Sigmoid colon (tissue), 7 donors: ENCODE results near the gene TUBGCP3. TPM values are rescaled to one million over a fixed set of nuclear protein-coding genes. Genes with fewer than 3 reads are reported as not detected.

Experiments
- DNase-seq: peaks from one replicate; pipeline ENCODE4 v3.0.0-alpha.2; 2019
- H3K27ac ChIP-seq, 4 donors: fragments of 200-600 bp; sonication (generic); one replicate each; pipeline ENCODE4 v1.5.1; 2016 to 2019; ENCODE audit warnings: mild to moderate bottlenecking in 1 of 4
- H3K27me3 ChIP-seq, 3 donors: fragments of 200-600 bp; sonication (generic); one replicate each; pipeline ENCODE4 v1.5.1; 2019; ENCODE audit warnings: mild to moderate bottlenecking in 1 of 3
- H3K36me3 ChIP-seq, 4 donors: fragments of 200-600 bp; sonication (generic); one replicate each; pipeline ENCODE4 v1.5.1; 2016 to 2019
- H3K4me1 ChIP-seq, 4 donors: fragments of 200-600 bp; sonication (generic); one replicate each; pipeline ENCODE4 v1.5.1; 2017 to 2019
- H3K4me3 ChIP-seq, 4 donors: fragments of 200-600 bp; sonication (generic); one replicate each; pipeline ENCODE4 v1.5.1; 2017 to 2019; ENCODE audit warnings: mild to moderate bottlenecking in 2 of 4, moderate library complexity in 1 of 4
- H3K9me3 ChIP-seq, 4 donors: fragments of 200-600 bp in 3 of 4; sonication (generic) in 3 of 4; one replicate each; pipeline versions ENCODE4 v1.5.1 to v1.6.1; 2013 to 2019
- CTCF ChIP-seq, 4 experiments: fragments of 450-650 bp in 3 of 4; fragments of 200-600 bp in 1 of 4; IDR thresholded peaks; one replicate each; pipeline ENCODE4 v1.5.1; 2016 to 2019; ENCODE audit warnings: antibody characterized with exemption in 4 of 4, mild to moderate bottlenecking in 3 of 4, moderate library complexity in 2 of 4
- EP300 ChIP-seq, 4 donors: sonication (generic); formaldehyde crosslinking; IDR thresholded peaks; one replicate each; pipeline ENCODE4 v1.6.1; 2017; ENCODE audit warnings: antibody characterized with exemption in 4 of 4
- POLR2A ChIP-seq, 2 donors: fragments of 450-650 bp; IDR thresholded peaks; one replicate each; pipeline ENCODE4 v1.6.1; 2016; ENCODE audit warnings: antibody characterized with exemption in 2 of 2, mild to moderate bottlenecking in 2 of 2, moderate library complexity in 2 of 2
- POLR2AphosphoS5 ChIP-seq, 4 donors: sonication (generic); formaldehyde crosslinking; IDR thresholded peaks; one replicate each; pipeline ENCODE4 v1.6.1; 2017; ENCODE audit warnings: antibody characterized with exemption in 4 of 4
- WGBS, 2 donors: extraction: QIAGEN DNeasy Blood & Tissue Kit; methylation state at CpG; one replicate each; pipeline ENCODE4 v1.1.7; 2013; 5-methylcytosine and 5-hydroxymethylcytosine counted together
- intact Hi-C: fragments of 100-400 bp; cut with DNase I; formaldehyde crosslinking; loops from one replicate; pipeline ENCODE4 v1.15.1; 2023
- polyA plus RNA-seq, 3 donors: library from polyadenylated mRNA; stranded (reverse); fragments of 200-250 nt; gene quantifications; one replicate each; pipeline ENCODE4 v1.2.3, GENCODE V29; 2013
- total RNA-seq, 4 donors: library from RNA; depleted of rRNA; stranded (reverse); fragments of >200 nt; gene quantifications; one replicate each; pipeline ENCODE4 v1.1.0, GENCODE V29; 2016
- donor health status: healthy with polysubstance abuse.
- donor health status: Bipolar disorder and iron deficiency.
- donor health status: healthy.

TUBGCP3 gene
- total and polyA plus RNA-seq, 7 donors, result 7.2 to 33.5 (median 23.8) TPM

GRCh38 chr13:112530861-112531260 is 57.1 kb downstream of the TUBGCP3 start:
- no peak for DNase-seq
- H3K27ac ChIP-seq, result no peak overlapping the region
- H3K36me3 ChIP-seq, result peaks cover 0 to 14% (median 0%) of the 10 kb centered on the region in 4 donors
- no peak overlapping the region for H3K4me3 ChIP-seq
- H3K9me3 ChIP-seq, result no peaks in the 10 kb centered on the region
- 67 to 74% methylated on average over 2 of the region's 2 CpGs for WGBS, 2 donors
- intact Hi-C loops, result no loop called here
- H3K4me1 ChIP-seq, result no peaks in the 10 kb centered on the region
- no peak for TF ChIP-seq EP300 (IDR thresholded peaks at IDR 0.05)
- TF ChIP-seq POLR2A (IDR thresholded peaks at IDR 0.05), result no peak
- TF ChIP-seq CTCF (IDR thresholded peaks at IDR 0.05), result no peak
- TF ChIP-seq POLR2AphosphoS5 (IDR thresholded peaks at IDR 0.05), result no peak
- no peaks in the 10 kb centered on the region for H3K27me3 ChIP-seq

- Histone ChIP-seq H3K27ac (no peak overlapping the region), H3K4me3 (no peak overlapping the region), H3K9me3 (no peaks in the 10 kb centered on the region), H3K36me3 (peaks cover 0 to 27% (median 2%) of the 10 kb centered on the region in 4 donors), H3K27me3 (no peaks in the 10 kb centered on the region), H3K4me1 (no peaks in the 10 kb centered on the region)
- intact Hi-C loops, result no loop called here
- TF ChIP-seq EP300 (IDR thresholded peaks at IDR 0.05) (no peak), POLR2A (IDR thresholded peaks at IDR 0.05) (no peak), CTCF (IDR thresholded peaks at IDR 0.05) (no peak), POLR2AphosphoS5 (IDR thresholded peaks at IDR 0.05) (no peak)
- 80 to 81% methylated on average over 8 of the region's 8 CpGs for WGBS, 2 donors
- DNase-seq, result no peak
Measured at GRCh38 chr13:112529216-112529615, 58.7 kb downstream of the TUBGCP3 start.

- Histone ChIP-seq H3K9me3 (no peaks in the 10 kb centered on the region), H3K4me3 (no peak overlapping the region), H3K36me3 (peaks cover 0 to 56% (median 4%) of the 10 kb centered on the region in 4 donors), H3K27me3 (no peaks in the 10 kb centered on the region), H3K27ac (no peak overlapping the region), H3K4me1 (no peaks in the 10 kb centered on the region)
- intact Hi-C loops, result no loop called here
- DNase-seq, result no peak
- WGBS, 2 donors, result 97 to 98% methylated on average over 9 of the region's 9 CpGs
- no peak for TF ChIP-seq EP300 (IDR thresholded peaks at IDR 0.05)
- no peak for TF ChIP-seq POLR2AphosphoS5 (IDR thresholded peaks at IDR 0.05)
- TF ChIP-seq POLR2A (IDR thresholded peaks at IDR 0.05), result no peak
- TF ChIP-seq CTCF (IDR thresholded peaks at IDR 0.05), result no peak
Measured at GRCh38 chr13:112526146-112526853, 61.7 kb downstream of the TUBGCP3 start.

- DNase-seq, result no peak
- Histone ChIP-seq H3K4me1 (no peaks in the 10 kb centered on the region), H3K9me3 (no peaks in the 10 kb centered on the region), H3K27ac (no peak overlapping the region), H3K27me3 (no peaks in the 10 kb centered on the region), H3K36me3 (peaks cover 0 to 64% (median 4%) of the 10 kb centered on the region in 4 donors), H3K4me3 (no peak overlapping the region)
- 75 to 91% methylated on average over 7 of the region's 7 CpGs for WGBS, 2 donors
- intact Hi-C loops, result no loop called here
- TF ChIP-seq POLR2AphosphoS5 (IDR thresholded peaks at IDR 0.05) (no peak), POLR2A (IDR thresholded peaks at IDR 0.05) (no peak), CTCF (IDR thresholded peaks at IDR 0.05) (no peak), EP300 (IDR thresholded peaks at IDR 0.05) (no peak)
Measured at GRCh38 chr13:112525356-112525945, 62.5 kb downstream of the TUBGCP3 start.
